ENCODE measurements around the gene RBM45.
"Not testable (repeated sequence)": the region's sequence is repeated elsewhere in the genome, so short reads cannot be mapped to it uniquely, and the experiment has no call there.

Gene RBM45

DNA sequence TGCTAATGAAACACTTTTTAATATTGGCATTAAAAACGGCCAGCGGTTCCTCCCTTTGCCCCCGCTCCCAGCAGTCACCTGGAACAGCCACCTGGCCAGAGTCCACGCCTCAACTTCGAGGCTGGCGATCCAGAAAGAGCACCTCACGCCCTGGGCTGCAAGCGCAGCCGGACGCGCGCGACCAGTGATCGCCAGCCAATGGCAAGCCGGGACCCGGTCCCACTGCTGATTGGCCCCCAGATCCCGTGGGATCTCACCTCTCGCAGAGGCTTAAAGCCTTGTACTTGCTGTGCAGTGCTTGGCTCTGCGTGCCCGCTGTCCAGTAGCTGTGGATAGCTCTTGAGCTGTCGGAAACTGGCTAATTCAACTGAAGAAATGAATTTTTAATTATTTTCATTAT lies 4.1 kb upstream of the RBM45 start:
- DNase-seq: no peak

DNA sequence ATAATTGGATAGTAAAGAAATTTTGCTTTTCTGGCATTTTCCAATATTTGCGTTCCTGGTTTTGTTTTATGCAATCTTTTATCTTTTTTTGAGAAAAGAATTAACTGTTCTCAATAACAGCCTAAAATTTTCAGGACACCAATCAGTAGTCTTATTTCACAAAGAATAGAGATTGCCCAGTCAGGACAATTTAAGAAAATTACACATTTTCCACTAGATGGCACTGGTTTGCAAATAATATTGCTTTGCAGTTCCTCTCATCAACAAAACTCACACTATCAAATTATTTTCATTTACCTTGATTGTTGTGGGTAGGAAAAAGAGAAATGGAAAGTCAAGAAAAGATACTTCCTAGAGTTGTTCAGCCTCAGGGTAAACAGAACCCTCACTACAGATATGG lies 2.4 kb upstream of the RBM45 start:
- DNase-seq: no peak

DNA sequence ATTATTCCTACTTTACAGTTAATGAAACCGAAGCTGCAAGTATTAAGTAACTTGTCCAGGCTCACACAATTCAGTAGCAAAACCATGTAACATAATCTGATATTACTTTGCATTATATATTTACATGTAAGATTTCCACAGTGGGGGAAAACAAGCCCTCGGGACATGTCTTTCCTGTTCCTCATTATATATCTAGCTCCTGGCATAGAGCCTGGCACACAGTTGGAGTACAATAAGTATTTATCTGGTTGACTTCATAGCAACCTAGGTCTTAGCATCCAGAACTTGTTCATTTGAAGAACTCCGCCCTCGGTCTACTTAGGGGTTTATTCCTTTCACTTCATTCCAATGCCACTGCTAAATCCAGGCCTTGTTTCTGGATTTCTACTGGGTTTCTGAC lies 1.6 kb upstream of the RBM45 start:
- no peak for DNase-seq

DNA sequence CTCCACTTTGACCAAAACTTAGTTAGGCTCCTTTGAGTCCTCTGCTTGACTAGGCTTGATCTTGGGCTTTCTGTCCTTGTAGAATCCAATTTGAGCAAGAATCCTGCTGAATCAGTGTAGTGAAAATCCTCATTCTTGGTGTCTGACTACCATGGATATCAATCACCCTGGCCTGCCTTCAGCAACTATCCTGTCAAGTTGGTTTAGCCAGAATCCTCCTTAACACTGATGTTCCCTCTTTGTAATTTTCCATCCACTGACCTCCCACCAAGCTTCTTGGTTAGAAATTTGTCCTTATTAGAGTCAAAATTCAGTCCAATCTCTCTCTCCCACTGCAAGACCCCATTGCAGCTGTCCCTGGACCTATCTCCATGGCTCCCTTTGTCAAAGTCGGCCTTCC lies 494 bp upstream of the RBM45 start:
- no peak for DNase-seq

DNA sequence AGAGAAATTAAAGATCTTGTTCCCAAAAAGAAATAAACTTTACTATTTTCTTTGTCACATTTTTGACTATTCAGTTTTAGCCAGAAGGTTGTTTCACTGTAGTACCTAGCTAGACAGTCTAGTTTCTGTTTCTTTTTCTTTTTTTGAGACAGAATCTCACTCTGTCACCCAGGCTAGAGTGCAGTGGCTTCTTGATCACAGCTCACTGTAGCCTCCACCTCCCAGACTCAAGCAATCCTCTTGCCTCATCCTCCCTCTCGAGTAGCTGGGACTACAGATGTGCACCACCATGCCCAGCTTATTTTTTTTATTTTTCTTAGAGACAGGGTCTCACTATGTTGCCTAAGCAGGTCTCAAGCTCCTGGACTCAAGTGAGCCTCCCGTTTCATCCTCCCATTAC lies 2.2 kb downstream of the RBM45 start:
- DNase-seq: no peak

DNA sequence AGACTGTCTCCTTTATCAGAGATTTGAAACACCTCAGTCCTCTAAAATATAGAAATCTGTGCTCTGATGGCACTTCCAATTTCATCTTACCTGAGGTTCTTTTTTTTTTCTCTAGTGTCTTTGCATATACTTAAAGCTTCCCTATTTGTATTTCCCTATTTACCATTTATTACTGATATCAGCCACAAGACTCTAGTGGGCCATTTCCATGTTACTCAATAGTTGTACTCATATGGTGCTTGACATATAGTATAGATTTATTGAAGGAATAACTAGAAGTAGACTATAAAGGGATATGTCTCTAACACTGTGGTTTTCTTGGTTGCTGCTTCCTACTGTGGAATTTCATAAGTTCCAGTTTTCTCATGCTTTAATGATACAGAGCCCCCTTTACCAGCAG lies 3.0 kb downstream of the RBM45 start:
- DNase-seq: no peak

DNA sequence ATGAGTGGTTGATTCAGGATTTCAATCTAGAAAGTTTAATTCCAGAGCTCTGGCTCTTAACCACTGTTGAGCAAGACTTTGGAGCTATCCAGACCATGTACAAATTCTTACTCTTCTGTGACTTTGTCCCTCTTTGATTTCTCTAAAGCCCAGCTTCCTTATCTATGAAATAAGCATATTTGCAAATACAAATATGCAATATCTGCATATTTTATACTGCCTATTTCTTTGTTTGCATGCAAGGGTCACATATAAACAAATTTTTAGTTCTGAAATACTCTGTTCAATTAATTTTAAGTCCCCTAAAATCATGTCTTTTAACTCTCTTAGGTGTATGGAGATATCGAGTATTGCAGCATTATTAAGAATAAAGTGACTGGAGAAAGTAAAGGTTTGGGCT lies 5.5 kb downstream of the RBM45 start:
- no peak for DNase-seq

DNA sequence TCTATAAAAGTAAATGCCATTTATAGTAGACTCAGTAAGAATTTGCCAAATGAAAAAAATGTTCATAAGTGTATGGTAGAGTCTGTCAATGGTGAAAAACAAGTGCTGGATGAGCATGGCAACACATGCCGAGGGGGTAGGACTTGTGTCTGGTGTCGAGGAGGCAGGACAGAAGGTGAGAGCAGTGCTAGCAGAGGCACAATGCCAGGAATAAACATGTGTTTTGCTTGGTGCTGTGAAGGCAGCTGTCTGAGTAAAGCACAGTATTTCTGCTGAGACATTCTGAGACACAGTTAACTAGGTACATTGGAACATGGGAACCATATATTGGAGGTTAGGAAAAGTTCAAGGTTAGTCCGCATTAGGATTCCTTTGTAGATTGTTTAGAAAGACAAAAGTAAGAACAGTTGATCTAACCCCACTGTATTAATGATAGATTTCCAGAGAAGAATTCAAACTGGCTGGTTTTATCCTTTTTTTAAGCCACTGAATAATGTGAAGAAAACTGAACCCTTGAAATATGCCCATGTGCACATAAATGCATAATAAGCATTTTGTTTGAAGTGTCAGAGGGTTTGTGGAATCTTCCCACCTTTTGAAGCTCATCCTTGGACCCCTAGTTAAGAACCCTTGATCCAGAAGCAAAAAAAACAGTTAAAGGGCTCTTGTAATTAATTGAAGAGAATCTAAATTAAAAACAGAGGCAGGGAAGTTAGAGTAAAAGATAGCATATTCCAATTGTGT lies 7.1 kb downstream of the RBM45 start:
- no peak for DNase-seq

DNA sequence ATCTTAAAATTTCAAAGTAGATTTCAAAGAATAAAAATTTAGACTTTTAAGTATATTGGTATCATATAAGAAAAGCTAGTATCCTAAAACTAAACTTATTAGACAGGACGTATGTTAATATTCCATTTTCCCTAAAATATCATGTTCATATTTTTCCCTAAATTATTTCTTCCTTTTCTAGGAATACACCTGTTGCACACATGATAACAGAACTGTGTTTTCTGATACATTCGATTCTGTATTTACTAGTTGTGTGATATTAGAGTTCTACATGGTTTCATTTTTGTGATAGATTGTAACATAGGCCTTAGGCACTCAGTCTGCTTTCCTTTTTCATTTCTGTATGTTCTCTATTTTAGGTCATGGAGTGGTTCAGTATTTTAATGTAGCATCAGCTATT lies 10.9 kb downstream of the RBM45 start:
- no peak for DNase-seq

DNA sequence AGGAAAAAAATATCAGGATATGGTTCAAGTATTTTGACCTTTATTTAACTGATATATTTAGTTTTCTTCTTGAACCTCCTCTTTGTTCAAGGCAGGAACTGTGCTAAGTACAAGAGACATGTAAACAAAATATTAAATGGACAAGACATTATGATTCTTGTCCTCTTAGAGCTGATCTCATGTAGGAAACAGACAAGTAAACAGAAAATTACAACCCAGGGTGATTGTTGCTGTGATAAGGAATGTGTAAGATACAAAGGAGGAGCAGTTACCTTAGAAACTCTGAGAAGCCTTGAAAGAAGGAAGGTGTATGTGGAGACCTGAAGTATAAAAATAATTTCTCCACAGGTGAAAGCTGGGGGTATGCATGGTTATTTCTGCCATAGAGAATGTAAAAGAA lies 12.9 kb downstream of the RBM45 start:
- no peak for DNase-seq

DNA sequence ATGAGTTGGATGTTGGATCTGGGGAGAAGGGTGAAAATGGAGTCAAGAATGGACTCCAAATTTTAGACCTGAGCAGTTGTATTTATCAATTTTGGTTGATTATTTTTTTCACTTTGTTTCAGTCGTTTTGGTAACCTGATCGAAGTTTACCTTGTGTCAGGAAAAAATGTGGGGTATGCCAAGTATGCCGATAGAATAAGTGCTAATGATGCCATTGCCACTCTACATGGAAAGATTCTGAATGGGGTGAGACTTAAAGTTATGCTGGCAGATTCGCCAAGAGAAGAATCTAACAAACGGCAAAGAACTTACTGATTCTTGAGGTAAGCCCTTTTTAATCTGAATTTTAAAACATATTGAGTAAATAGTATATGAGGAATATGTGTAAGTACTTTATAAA lies 13.6 kb downstream of the RBM45 start:
- no peak for DNase-seq

DNA sequence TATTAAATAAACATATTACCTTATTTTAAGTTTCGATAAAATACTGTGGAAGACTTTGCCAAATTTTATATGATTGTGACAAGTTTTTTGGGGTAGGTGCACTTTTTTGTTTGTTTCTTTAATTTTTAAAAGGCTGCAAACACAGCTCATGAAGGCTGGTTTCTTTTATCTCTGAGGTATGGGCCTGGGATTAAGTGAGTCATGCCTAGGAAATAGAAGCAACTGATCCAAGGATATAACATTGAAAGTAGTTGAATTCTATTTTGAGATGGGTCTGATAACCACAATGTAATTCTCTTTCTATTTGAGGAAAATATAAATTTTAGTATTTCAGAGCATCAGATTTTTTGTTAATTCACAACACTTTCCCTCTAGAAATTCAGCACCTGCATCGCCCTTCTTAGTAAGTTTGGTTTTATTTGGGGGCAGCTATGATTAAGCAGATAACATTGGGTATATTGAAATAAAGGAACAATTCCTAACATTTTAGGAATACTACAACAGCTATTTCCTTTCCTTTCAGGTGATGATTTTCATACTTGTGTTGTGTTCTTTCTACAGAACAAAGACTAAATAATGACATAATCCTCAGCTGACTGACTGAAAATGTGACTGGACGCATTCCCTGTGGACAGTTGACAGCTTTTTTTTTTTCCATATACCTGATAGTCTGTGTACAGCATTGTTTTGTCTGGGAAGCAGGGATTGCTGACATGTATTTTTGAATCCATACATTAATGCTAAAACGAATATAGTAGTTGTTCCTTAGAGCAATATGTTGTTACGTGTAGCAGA lies 16.8 kb downstream of the RBM45 start:
- DNase-seq: no peak

DNA sequence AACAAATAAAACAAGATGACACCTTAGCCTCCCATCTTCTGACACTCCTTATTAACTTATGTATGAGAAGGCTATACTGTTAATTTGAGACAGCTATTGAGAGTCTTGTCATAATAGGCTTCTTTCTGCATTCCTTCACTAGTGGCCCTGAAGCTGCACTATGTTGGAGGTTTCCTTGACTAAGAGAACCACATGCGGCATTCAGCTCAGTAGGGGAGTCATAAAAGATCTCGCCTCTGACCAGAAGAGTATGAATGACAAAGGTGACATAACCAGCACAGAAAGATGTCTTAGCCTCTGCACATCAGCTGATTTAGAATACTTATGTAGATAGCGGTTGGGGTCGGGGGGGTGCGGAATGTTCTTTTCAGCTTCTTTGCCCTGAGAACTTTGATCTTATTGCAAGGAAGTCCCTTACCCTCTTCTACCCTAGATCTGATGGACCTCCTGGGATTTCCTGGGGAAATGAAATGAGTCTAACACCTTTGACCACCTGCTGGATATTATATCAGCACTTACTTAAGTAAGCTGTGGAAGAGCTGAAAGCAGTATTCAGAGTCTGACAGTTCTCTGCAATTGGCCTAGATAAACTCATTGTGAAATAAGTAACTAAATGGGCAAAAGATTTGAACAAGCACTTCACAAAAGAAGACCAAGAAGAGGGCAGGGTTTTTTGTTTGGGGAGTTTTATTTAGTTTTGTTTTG lies 24.2 kb downstream of the RBM45 start:
- no peak for DNase-seq

DNA sequence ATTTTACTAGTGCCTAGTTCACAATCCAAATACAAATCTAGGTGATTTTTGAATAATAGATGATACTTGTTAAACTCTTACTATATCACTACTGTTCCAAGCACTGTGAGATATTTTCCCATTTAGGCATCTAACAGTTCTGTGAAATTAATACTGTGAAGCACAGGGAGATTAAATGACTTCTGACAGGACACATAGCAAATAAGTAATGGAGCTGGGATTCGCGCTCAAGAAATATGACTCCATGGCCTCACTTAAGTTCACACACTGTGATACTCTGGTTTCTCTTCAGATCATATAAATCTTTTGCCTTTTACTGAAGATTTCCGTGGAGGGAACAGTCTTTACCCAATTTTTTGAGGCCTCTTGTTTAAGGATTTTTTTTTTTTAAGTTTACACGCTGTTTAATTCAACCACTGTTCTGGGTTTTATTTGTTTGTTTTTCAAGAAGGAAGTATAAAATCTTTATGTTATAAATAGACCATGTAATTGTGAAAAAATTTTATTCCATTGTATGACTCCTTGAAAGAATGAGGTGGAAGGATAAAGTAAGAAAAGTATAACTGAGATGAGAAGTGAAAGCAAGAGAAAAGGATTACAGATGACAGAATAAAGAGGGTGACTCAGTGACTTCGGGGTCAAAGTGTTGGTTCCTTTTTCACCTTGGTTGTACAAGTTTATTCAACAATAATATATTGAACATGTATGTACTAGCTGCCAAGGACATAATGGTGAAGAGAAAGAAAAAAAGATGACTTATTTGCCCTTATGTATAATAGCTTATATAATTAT lies 30.2 kb downstream of the RBM45 start:
- no peak for DNase-seq

DNA sequence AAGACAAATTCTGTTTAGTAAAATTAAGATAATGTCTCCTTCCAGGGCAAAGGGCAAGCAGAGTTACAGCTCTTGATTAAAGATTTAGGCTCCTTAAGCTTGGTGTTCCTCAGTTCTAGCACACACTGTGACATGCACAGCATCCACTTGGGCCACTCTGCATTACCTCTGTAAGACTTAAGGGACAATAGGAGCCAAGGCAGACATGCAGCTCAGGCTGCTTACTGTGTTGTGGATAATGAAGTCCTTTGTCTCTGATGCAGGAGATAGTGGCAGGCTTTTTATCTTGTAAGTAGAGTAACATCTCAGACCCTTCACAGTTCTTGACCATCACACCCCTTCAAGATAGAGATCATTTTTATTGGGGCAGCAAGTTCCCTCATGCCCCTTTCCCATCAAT lies 31.2 kb downstream of the RBM45 start:
- DNase-seq: no peak

DNA sequence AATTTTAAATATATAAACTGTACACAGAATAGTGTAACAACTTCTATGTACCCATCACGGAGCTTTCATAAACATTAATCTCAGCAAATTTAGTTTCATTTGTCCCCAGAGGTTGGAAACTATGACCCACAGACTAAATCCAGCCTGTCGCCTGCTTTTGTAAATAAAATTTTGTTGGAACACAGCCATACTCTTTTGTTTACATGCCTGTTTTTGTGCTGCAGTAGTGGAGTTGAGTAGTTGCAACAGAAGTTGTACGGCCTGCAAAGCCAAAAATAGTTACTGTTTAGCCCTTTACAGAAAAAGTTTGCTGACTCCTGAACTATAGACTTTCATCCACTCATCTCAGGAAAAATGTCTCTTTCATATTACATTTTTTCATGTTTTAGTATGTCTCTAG lies 39.8 kb downstream of the RBM45 start:
- no peak for DNase-seq

DNA sequence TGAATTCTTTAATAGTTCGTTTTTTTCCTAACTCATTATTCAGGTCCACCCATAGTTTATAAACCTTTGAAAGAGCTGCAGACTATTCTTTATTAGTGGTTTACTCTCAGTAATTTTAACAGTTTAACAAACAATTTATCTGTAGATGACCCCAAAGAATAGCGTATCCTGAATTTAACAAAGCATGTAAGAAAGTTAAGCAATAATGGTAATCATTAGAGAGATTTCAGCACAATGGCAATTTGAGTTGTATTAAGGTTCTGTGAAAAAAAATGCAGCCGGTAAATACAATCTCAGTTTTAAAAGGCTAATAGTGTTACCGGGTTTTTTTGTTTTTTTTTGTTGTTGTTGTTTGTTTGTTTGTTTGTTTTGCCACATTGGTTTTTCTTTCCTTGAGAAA lies 40.3 kb downstream of the RBM45 start:
- no peak for DNase-seq

DNA sequence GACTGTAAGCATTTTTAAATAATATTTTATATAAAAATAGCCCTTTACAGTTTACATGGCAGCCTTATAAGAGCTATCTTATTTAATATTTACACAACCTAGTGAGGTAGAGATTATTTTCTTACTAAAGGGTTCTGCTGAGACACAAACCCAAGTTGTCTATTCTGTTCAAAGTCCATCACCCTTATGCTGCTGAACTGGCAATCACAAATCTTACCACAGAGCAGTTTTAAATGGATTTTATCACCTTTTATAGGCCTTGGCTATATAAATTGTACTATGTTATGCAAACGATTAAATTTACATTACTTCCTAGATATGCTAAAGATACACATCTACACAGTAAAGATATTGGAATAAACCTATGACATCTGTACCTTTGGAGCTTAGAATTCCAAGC lies 40.7 kb downstream of the RBM45 start:
- DNase-seq: no peak

DNA sequence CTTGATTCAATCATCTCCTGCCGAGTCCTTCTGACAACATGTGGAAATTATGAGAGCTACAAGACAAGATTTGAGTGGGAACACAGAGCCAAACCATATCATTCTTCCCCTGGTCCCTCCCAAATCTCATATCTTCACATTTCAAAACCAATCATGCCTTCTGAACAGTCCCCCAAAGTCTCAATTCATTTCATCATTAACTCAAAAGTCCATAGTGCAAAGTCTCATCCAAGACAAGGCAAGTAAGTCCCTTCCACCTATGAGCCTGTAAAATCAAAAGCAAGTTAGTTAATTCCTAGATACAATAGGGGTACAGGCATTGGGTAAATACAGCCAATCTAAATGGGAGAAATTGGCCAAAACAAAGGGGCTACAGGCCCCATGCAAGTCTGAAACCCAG lies 41.6 kb downstream of the RBM45 start:
- DNase-seq: not testable (repeated sequence)

DNA sequence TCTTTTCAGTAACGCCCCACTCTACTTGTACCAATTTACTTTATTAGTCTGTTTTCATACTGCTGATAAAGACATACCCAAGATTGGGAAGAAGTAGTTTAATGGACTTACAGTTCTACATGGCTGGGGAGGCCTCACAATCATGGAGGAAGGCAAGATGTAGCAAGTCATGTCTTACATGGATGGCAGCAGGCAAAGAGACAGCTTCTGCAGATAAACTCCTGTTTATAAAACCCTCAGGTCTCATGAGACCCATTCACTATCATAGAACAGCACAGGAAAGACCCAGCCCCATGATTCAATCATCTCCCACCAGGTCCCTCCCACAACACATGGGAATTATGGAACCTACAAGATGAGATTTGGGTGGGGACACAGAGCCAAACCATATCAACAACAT lies 43.3 kb downstream of the RBM45 start:
- DNase-seq: no peak

DNA sequence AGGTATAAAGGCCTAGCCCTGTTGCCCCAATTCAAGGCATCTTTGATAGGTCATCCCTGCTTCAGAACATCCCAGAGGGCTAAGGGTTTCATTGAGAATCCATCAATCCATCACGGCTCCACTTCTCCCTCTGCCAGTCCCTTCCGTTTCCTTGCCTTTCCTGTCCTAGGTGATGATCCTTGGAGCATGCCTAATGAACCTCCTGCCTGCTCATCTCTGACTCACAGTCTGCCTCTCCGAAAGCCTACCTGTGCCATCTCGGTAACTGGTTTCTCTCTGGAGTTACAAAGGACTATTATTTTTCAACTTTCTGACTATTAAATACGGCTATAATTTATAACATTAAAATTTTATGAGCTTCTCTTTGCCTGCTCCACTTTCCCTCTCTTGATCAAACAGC lies 45.3 kb downstream of the RBM45 start:
- DNase-seq: no peak

DNA sequence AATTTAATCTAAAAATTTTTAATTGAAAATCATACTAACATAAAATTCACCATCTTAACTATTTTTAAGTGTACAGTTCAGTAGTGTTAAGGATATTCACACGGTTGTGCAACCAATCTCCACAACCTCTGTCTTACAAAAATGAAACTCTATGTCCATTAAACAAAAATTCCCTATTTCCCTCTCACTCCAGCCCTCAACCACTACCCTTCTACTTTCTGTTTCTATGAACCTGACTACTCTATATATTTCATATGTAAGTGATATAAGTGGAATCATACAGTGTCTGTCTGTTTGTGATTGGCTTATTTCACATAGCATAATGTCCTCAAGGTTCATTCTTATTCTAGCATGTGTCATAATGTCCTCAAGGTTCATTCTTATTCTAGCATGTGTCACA lies 47.7 kb downstream of the RBM45 start:
- DNase-seq: no peak

DNA sequence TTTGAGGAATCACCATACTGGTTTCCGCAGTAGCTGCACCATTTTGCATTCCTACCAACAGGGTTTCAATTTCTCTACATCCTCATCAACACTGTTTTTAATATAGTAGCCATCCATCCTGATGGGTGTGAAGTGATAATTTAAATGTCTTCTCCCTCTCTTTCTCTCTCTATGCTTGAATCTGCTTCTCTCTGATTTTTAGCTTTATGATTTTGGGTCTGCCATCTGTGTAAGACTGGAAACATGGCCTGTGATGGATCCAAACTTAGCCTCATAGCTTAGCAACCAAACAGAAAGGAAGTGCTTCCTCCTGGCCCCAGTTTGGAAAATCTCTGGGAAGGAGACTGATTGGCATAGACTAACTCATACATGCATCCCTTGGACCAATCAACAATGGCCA lies 48.4 kb downstream of the RBM45 start:
- DNase-seq: no peak

Data from activated T-cell treated with anti-CD3 and anti-CD28 coated beads for 4 hours (primary cell).